ENCODE data around the gene SCD5. TPM values are rescaled to one million over a fixed set of nuclear protein-coding genes. Genes with fewer than 3 reads are reported as not detected.

The SCD5 gene
- total and polyA plus RNA-seq, 2 experiments from 2014 or later: 0.79 to 1.6 TPM

DNA sequence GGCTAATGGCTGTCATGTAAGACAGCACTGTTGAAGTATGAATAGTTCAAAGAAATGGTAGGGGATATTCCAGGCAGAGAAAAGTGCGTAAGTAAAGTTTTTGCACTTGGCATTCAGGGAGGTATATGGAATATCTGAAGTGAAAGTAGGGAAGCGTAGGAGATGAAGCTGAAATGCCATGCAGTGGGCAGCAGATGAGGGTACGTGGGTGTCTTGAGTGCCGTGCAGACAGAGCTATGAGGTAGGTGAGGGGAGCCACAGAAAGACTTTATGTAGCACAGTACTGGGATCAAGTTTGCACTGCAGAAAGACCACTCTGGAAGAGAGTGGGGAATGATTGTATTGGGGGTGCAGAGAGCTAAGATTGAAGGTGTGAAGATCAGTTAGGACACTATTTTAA, 5.2 kb upstream of the SCD5 start (continued):
- TF ChIP-seq CREB1 (CRISPR knock-in tag; IDR thresholded peaks at IDR 0.05; ENCODE audit: low read depth) (no peak), POLR2AphosphoS5 (IDR thresholded peaks at IDR 0.05; ENCODE audit: low read depth) (no peak), EZH2phosphoT487 (IDR thresholded peaks at IDR 0.05; ENCODE audit: unreplicated experiment) (no peak)

DNA sequence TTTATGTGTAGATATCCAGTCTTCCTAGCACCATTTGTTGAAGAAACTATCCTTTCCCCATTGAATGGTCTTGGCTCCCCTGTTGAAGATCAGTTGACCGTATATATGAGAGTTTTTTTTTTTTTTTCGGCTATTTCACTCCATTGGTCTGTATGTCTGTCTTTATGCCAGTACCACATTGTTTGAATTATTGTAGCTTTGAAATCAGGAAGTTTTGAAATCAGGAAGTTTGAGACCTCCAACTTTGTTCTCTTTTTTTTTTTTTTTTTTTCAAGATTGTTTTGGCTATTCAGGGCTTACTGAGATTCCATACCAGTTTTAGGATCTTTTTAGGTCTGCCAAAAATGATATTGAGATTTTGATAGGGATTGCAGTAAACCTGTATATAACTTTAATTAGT, 4.3 kb upstream of the SCD5 start:
- Histone ChIP-seq H3K36me3 (ENCODE audit: insufficient read depth) (no peaks in the 10 kb centered on the region), H3K27me3 (ENCODE audit: insufficient read depth) (peaks cover 100% of the 10 kb centered on the region), H2AFZ (no peak overlapping the region), H4K20me1 (replicated peaks; ENCODE audit: insufficient read depth) (peaks cover 9% of the 10 kb centered on the region; the same call in 1 of the 2 replicates), H3K79me2 (replicated peaks; ENCODE audit: insufficient read depth) (no peaks in the 10 kb centered on the region), H3K4me2 (no peak overlapping the region), H3K4me1 (ENCODE audit: insufficient read depth) (peaks cover 7% of the 10 kb centered on the region), H3F3A (replicated peaks; ENCODE audit: low read depth) (peaks cover 3% of the 10 kb centered on the region; the same call in 1 of the 2 replicates), H3K27ac (ENCODE audit: low read depth) (no peak overlapping the region), H3K9me2 (ENCODE audit: insufficient read depth) (no peaks in the 10 kb centered on the region), H3K4me3 (no peak overlapping the region)
- ATAC-seq: no peak
- TF ChIP-seq NANOG (IDR thresholded peaks at IDR 0.05; ENCODE audit: borderline replicate concordance) (no peak), EZH2phosphoT487 (IDR thresholded peaks at IDR 0.05; ENCODE audit: unreplicated experiment) (no peak), ZNF331 (CRISPR knock-in tag; IDR thresholded peaks at IDR 0.05; ENCODE audit: low read depth) (no peak), EZH2 (IDR thresholded peaks at IDR 0.05; ENCODE audit: low read depth, unreplicated experiment) (no peak), ZNF114 (CRISPR knock-in tag; IDR thresholded peaks at IDR 0.05) (no peak), POLR2AphosphoS5 (IDR thresholded peaks at IDR 0.05; ENCODE audit: low read depth) (no peak)
- TF ChIP-seq, protein P1, sequence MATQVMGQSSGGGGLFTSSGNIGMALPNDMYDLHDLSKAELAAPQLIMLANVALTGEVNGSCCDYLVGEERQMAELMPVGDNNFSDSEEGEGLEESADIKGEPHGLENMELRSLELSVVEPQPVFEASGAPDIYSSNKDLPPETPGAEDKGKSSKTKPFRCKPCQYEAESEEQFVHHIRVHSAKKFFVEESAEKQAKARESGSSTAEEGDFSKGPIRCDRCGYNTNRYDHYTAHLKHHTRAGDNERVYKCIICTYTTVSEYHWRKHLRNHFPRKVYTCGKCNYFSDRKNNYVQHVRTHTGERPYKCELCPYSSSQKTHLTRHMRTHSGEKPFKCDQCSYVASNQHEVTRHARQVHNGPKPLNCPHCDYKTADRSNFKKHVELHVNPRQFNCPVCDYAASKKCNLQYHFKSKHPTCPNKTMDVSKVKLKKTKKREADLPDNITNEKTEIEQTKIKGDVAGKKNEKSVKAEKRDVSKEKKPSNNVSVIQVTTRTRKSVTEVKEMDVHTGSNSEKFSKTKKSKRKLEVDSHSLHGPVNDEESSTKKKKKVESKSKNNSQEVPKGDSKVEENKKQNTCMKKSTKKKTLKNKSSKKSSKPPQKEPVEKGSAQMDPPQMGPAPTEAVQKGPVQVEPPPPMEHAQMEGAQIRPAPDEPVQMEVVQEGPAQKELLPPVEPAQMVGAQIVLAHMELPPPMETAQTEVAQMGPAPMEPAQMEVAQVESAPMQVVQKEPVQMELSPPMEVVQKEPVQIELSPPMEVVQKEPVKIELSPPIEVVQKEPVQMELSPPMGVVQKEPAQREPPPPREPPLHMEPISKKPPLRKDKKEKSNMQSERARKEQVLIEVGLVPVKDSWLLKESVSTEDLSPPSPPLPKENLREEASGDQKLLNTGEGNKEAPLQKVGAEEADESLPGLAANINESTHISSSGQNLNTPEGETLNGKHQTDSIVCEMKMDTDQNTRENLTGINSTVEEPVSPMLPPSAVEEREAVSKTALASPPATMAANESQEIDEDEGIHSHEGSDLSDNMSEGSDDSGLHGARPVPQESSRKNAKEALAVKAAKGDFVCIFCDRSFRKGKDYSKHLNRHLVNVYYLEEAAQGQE (IDR thresholded peaks at IDR 0.05; ENCODE audit: unreplicated experiment): no peak
- TF ChIP-seq, protein P2, sequence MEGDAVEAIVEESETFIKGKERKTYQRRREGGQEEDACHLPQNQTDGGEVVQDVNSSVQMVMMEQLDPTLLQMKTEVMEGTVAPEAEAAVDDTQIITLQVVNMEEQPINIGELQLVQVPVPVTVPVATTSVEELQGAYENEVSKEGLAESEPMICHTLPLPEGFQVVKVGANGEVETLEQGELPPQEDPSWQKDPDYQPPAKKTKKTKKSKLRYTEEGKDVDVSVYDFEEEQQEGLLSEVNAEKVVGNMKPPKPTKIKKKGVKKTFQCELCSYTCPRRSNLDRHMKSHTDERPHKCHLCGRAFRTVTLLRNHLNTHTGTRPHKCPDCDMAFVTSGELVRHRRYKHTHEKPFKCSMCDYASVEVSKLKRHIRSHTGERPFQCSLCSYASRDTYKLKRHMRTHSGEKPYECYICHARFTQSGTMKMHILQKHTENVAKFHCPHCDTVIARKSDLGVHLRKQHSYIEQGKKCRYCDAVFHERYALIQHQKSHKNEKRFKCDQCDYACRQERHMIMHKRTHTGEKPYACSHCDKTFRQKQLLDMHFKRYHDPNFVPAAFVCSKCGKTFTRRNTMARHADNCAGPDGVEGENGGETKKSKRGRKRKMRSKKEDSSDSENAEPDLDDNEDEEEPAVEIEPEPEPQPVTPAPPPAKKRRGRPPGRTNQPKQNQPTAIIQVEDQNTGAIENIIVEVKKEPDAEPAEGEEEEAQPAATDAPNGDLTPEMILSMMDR (conservative IDR thresholded peaks at IDR 0.05; ENCODE audit: low read depth in 2 of 2): no peak
- Mint-ChIP-seq H3K4me3 (no peak overlapping the region), H3K9me3 (no peaks in the 10 kb centered on the region), H3K27ac (no peak overlapping the region), H3K4me1 (peaks cover 10% of the 10 kb centered on the region), H3K36me3 (ENCODE audit: low read depth) (no peaks in the 10 kb centered on the region), H3K27me3 (ENCODE audit: insufficient read depth, low read depth, poor library complexity) (peaks cover 49% of the 10 kb centered on the region)
- no peak for DNase-seq (ENCODE audit: low spot score)

Data from GM23338 (cell line).